ENCODE measurements around the gene AGR3. TPM values are rescaled to one million over a fixed set of nuclear protein-coding genes. Genes with fewer than 3 reads are reported as not detected.

AGR3 gene
- total and polyA plus RNA-seq, 2 donors (not counting 3 experiments of a cell fraction or from before 2014, with no cell fraction given): not detected

- H3K27ac ChIP-seq (ENCODE audit: insufficient read depth, low read depth, low read length): no peak overlapping the region
- POLR2A ChIA-PET: no interaction called here
- H3K36me3 ChIP-seq (ENCODE audit: control insufficient read depth in 2 of 2, extremely low read depth in 1 of 2, insufficient read depth in 2 of 2, low read length in 2 of 2): no peaks in the 10 kb centered on the region
- BruUV-seq (replicated peaks): no TSS peak
- FAIRE-seq (no peak), DNase-seq (ENCODE audit: low read depth, low spot score) (no peak)
- no peaks in the 10 kb centered on the region for H3K9me3 ChIP-seq (replicated peaks; ENCODE audit: control insufficient read depth, insufficient read depth, low read length)
- H3K9me1 ChIP-seq (replicated peaks; ENCODE audit: control insufficient read depth, extremely low read depth, insufficient read depth, low read length): no peaks in the 10 kb centered on the region
- dilution Hi-C loops (cut with MboI; ENCODE audit: extremely low pct_ligation_motif_present, low sequenced_read_pairs): no loop called here
- no peaks in the 10 kb centered on the region for H3K27me3 ChIP-seq (ENCODE audit: control insufficient read depth in 2 of 2, insufficient read depth in 2 of 2, low read length in 2 of 2)
- CTCF ChIA-PET: interaction anchor here (0.5 to 0.6 kb wide), 2 partner anchors 55 to 380 kb away, joined by 3 read pairs; no protein-coding TSS in a partner anchor
- intact Hi-C loops (cut with micrococcal nuclease): no loop called here
- H3K4me2 ChIP-seq (ENCODE audit: insufficient read depth, low read length): no peak overlapping the region
- H3K4me1 ChIP-seq (ENCODE audit: control insufficient read depth, extremely low read depth, insufficient read depth, low read length): peaks cover 7% of the 10 kb centered on the region
- peak overlapping the region; percentile 18 for H2AFZ ChIP-seq (ENCODE audit: low read depth, low read length)
- no peaks in the 10 kb centered on the region for H3K79me2 ChIP-seq (ENCODE audit: control insufficient read depth, insufficient read depth, low read length)
- H3K4me3 ChIP-seq (replicated peaks in 1 of 3; ENCODE audit: insufficient read depth in 1 of 3, low read depth in 1 of 3, low read length in 3 of 3): no peak overlapping the region
- H3K9ac ChIP-seq (replicated peaks; ENCODE audit: extremely low read depth, insufficient read depth, low read length): no peak overlapping the region
- no peaks in the 10 kb centered on the region for H4K20me1 ChIP-seq (replicated peaks; ENCODE audit: control insufficient read depth, extremely low read depth, insufficient read depth, low read length)
- no peak for TF ChIP-seq GATA2 (IDR thresholded peaks at IDR 0.05; ENCODE audit: insufficient read depth, insufficient read length, low read depth, low read length)
- TF ChIP-seq MAX (IDR thresholded peaks at IDR 0.05; ENCODE audit: insufficient read depth, insufficient read length): no peak
- no peak for TF ChIP-seq EZH2 (IDR thresholded peaks at IDR 0.05; ENCODE audit: borderline replicate concordance, low read depth, low read length, severe bottlenecking)
- no peak for TF ChIP-seq FOS (IDR thresholded peaks at IDR 0.05; ENCODE audit: borderline replicate concordance, insufficient read depth, low read length)
- no peak for TF ChIP-seq MYC (IDR thresholded peaks at IDR 0.05; ENCODE audit: low read depth, low read length)
- no peak for TF ChIP-seq CTCF (IDR thresholded peaks at IDR 0.05; ENCODE audit: extremely low read depth in 1 of 2, insufficient read depth in 1 of 2, low read depth in 1 of 2, low read length in 2 of 2)
Measured at GRCh38 chr7:16923019-16923418, 41.2 kb upstream of the AGR3 start.

All from endothelial cell of umbilical vein (primary cell).